RWPE2 (cell line): ENCODE data around the gene NUP214.
"Not testable (repeated sequence)": the region's sequence is repeated elsewhere in the genome, so short reads cannot be mapped to it uniquely, and the experiment has no call there.

Experiments
- ATAC-seq: fragments of 200-7000 bp; cut with Tn5 transposase; 3 replicates; pipeline ENCODE4 v1.9.1; 2021; ENCODE audit warnings: low read depth
- DNase-seq: peaks from one replicate; pipeline ENCODE4 v3.0.0-alpha.2; 2020; ENCODE audit warnings: low spot score
- H3K27ac ChIP-seq: fragments of 450-650 bp; 2 replicates; pipeline ENCODE4 v1.5.1; 2017; ENCODE audit warnings: mild to moderate bottlenecking; ENCODE audit not compliant: poor library complexity, severe bottlenecking
- H3K27me3 ChIP-seq: fragments of 250-450 bp; sonication (Bioruptor Pico); 2 replicates; pipeline ENCODE4 v1.5.1; 2021; ENCODE audit warnings: mild to moderate bottlenecking, moderate library complexity; ENCODE audit not compliant: insufficient read depth, poor library complexity, severe bottlenecking
- H3K36me3 ChIP-seq: fragments of 250-450 bp; sonication (Bioruptor Pico); 2 replicates; pipeline ENCODE4 v1.5.1; 2020; ENCODE audit warnings: low read depth, mild to moderate bottlenecking, moderate library complexity
- H3K4me1 ChIP-seq: fragments of 250-450 bp; sonication (Bioruptor Pico); 2 replicates; pipeline ENCODE4 v1.5.1; 2021; ENCODE audit warnings: mild to moderate bottlenecking, moderate library complexity; ENCODE audit not compliant: insufficient read depth, poor library complexity, severe bottlenecking
- H3K4me3 ChIP-seq: fragments of 250-450 bp; sonication (Bioruptor Pico); 2 replicates; pipeline ENCODE4 v1.5.1; 2021; ENCODE audit warnings: mild to moderate bottlenecking, moderate library complexity; ENCODE audit not compliant: severe bottlenecking
- H3K9me3 ChIP-seq: fragments of 250-450 bp; sonication (Bioruptor Pico); 2 replicates; pipeline ENCODE4 v1.5.1; 2021; ENCODE audit warnings: mild to moderate bottlenecking, moderate library complexity; ENCODE audit not compliant: severe bottlenecking
- CTCF ChIP-seq: fragments of 450-650 bp; IDR thresholded peaks from one replicate; pipeline ENCODE4 v1.5.1; 2017; ENCODE audit warnings: mild to moderate bottlenecking, moderate library complexity; ENCODE audit not compliant: poor library complexity, severe bottlenecking

The NUP214 gene

GRCh38 chr9:131262327-131263032, 137.1 kb downstream of the NUP214 start:
- no peaks in the 10 kb centered on the region for H3K27me3 ChIP-seq
- ATAC-seq (no peak), DNase-seq (no peak)
- no peak overlapping the region for H3K27ac ChIP-seq
- no peak for TF ChIP-seq CTCF
- H3K4me1 ChIP-seq, result no peaks in the 10 kb centered on the region
- H3K9me3 ChIP-seq, result peaks cover 3% of the 10 kb centered on the region
- no peak overlapping the region for H3K4me3 ChIP-seq
- no peaks in the 10 kb centered on the region for H3K36me3 ChIP-seq

- not testable (repeated sequence) for H3K27me3 ChIP-seq, ATAC-seq, H3K36me3 ChIP-seq, H3K27ac ChIP-seq, H3K4me1 ChIP-seq, H3K9me3 ChIP-seq, H3K4me3 ChIP-seq, DNase-seq
Observed at GRCh38 chr9:131263033-131263343, 137.6 kb downstream of the NUP214 start.

- H3K27ac ChIP-seq, result no peak overlapping the region
- H3K4me1 ChIP-seq, result no peaks in the 10 kb centered on the region
- H3K4me3 ChIP-seq, result no peak overlapping the region
- DNase-seq (no peak), ATAC-seq (no peak)
- no peaks in the 10 kb centered on the region for H3K27me3 ChIP-seq
- TF ChIP-seq CTCF, result no peak
- peaks cover 4% of the 10 kb centered on the region for H3K9me3 ChIP-seq
- no peaks in the 10 kb centered on the region for H3K36me3 ChIP-seq
Observed at GRCh38 chr9:131263701-131264100, 138.3 kb downstream of the NUP214 start.

- TF ChIP-seq CTCF, result no peak
- Histone ChIP-seq H3K36me3 (no peaks in the 10 kb centered on the region), H3K4me3 (no peak overlapping the region), H3K4me1 (no peaks in the 10 kb centered on the region), H3K27me3 (no peaks in the 10 kb centered on the region), H3K9me3 (peaks cover 4% of the 10 kb centered on the region), H3K27ac (no peak overlapping the region)
- ATAC-seq, result no peak
- no peak for DNase-seq
Observed at GRCh38 chr9:131264231-131264630, 138.8 kb downstream of the NUP214 start.

GRCh38 chr9:131266266-131267229, 141.2 kb downstream of the NUP214 start:
- Histone ChIP-seq H3K4me3 (no peak overlapping the region), H3K4me1 (no peaks in the 10 kb centered on the region), H3K27me3 (no peaks in the 10 kb centered on the region), H3K36me3 (no peaks in the 10 kb centered on the region), H3K27ac (no peak overlapping the region), H3K9me3 (peaks cover 2% of the 10 kb centered on the region)
- ATAC-seq (peak; percentile 17; the same call in 1 of the 3 replicates), DNase-seq (no peak)
- no peak for TF ChIP-seq CTCF
